Retina (tissue), 1 donor: ENCODE results near the gene UNC45A.
"Not testable (repeated sequence)": the region's sequence is repeated elsewhere in the genome, so short reads cannot be mapped to it uniquely, and the experiment has no call there.

Experiments used
- DNase-seq: peaks from one replicate; pipeline ENCODE4 v3.0.0-alpha.2; 2016

Gene UNC45A

GRCh38 chr15:90902840-90903732, 32.0 kb upstream of the UNC45A start, which contains the start of gene MAN2A2:
MAN2A2 (plus strand) TSS chr15:90903302; CDS start chr15:90904208, 906 bp downstream.
- peak; percentile 88 for DNase-seq

- no peak for DNase-seq
These were observed 31.1 kb upstream of the UNC45A start for GRCh38 chr15:90903733-90904536.

GRCh38 chr15:90904746-90905145, 30.3 kb upstream of the UNC45A start:
- no peak for DNase-seq

GRCh38 chr15:90905306-90906180, 29.5 kb upstream of the UNC45A start:
- DNase-seq = no peak

GRCh38 chr15:90906181-90906849, 28.8 kb upstream of the UNC45A start:
- no peak for DNase-seq

GRCh38 chr15:90907051-90907660, 27.9 kb upstream of the UNC45A start:
- DNase-seq = no peak

GRCh38 chr15:90907838-90908507, 27.1 kb upstream of the UNC45A start:
- no peak for DNase-seq

- not testable (repeated sequence) for DNase-seq
These were observed 25.6 kb upstream of the UNC45A start for GRCh38 chr15:90909449-90909848.

- no peak for DNase-seq
These were observed 25.1 kb upstream of the UNC45A start for GRCh38 chr15:90909976-90910375.

GRCh38 chr15:90910441-90911301, 24.4 kb upstream of the UNC45A start:
- no peak for DNase-seq

GRCh38 chr15:90911302-90911623, 23.8 kb upstream of the UNC45A start:
- DNase-seq = no peak

GRCh38 chr15:90911906-90912769, 22.9 kb upstream of the UNC45A start:
- no peak for DNase-seq

GRCh38 chr15:90912770-90913075, 22.4 kb upstream of the UNC45A start:
- DNase-seq = no peak

GRCh38 chr15:90913398-90913944, 21.6 kb upstream of the UNC45A start:
- DNase-seq = no peak

GRCh38 chr15:90914305-90915080, 20.6 kb upstream of the UNC45A start:
- DNase-seq = no peak

- DNase-seq = no peak
These were observed 19.8 kb upstream of the UNC45A start for GRCh38 chr15:90915216-90915807.

- peak; percentile 19 for DNase-seq
These were observed 19.2 kb upstream of the UNC45A start for GRCh38 chr15:90915808-90916440.
